Epithelial cell of umbilical artery (primary cell): ENCODE results near the gene N4BP3. TPM values are rescaled to one million over a fixed set of nuclear protein-coding genes. Genes with fewer than 3 reads are reported as not detected.

Source experiments
- total RNA-seq: library from RNA; depleted of rRNA; stranded (reverse); fragments of >200 nt; gene quantifications from 2 replicates; pipeline ENCODE4 v1.2.3, GENCODE V29; 2014

The N4BP3 gene, protein sequence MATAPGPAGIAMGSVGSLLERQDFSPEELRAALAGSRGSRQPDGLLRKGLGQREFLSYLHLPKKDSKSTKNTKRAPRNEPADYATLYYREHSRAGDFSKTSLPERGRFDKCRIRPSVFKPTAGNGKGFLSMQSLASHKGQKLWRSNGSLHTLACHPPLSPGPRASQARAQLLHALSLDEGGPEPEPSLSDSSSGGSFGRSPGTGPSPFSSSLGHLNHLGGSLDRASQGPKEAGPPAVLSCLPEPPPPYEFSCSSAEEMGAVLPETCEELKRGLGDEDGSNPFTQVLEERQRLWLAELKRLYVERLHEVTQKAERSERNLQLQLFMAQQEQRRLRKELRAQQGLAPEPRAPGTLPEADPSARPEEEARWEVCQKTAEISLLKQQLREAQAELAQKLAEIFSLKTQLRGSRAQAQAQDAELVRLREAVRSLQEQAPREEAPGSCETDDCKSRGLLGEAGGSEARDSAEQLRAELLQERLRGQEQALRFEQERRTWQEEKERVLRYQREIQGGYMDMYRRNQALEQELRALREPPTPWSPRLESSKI
- 28.1 and 30.2 TPM in 2 replicates for total RNA-seq

DNA sequence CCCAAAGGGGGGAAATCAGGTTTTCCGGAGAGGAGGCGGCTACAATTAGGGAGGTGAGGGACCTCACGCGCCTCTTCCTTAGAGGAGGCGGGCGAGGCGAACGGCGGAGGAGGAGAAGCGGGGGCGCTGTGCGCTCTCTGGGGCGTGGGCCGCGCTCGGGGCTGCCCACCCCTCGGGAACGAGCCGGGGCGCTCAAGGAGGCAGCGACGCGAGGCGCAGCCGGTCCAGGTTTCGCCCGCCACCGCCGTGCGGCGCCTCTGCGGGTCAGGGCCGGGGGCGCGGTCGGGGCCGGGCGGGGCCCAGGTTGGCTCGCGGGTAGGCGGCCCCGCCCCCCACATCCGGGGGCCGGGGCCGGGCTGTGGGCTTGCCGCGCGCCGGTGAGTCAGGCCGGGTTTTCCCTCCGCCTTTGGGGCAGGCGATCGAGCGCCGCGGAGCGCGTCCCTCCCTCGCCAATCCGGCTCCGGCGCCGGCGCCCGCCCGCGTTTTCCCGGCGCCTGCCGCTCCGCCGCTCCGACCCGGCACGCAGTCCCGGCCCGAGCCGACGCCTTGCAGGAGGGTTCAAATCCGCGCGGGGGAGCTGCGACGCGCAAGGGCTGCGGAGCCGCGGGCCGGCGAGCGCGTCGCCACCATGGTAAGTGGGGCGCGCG is at the start of gene N4BP3:
TSS of gene N4BP3 (plus strand) at position 392 of the 647 bp plus-strand sequence. CDS start 6,052 bp downstream, outside the sequence.

GRCh38 chr5:178130576-178131445 is 17.5 kb downstream of the N4BP3 start, which contains the start of gene RMND5B:
TSS of gene RMND5B (plus strand) at chr5:178131014. CDS start at chr5:178138120, 7,106 bp downstream.

DNA sequence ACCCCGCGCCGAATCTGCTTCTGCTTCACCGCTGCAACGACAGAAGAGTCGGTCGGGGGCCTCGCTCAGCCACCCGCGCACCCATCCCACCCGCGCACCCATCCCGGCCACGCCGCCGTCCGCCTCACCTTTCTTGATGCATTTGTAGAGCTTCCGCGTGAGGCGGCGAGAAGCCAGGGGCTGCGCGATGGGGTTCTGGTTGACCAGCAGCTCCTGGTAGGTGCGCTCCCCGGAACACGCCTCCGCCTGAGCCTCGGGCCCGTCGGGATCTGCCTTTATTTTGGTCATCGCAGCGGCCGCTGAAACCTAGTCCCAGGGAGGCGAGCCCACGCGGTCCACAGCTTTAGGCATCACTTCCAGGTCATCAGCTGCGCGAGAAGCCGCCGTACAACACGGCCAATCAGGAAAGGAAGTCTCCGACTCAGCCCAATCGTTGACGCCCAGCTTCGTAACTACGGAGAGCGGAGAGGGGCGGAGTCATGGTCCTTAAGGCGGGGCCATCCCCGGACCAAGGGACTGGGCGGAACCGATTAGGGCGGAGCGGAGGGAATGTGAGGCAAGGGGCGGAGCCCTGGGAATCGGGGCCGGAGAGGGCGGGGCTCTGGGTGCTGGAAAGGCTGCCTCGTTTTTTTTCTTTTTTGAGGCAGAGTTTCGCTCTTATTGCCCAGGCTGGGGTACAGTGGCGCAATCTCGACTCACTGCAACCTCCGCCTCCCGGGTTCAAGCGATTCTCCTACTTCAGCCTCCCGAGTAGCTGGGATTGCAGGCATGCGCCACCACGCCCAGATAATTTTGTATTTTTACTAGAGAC is 40.4 kb downstream of the N4BP3 start, which contains the start of gene NHP2:
TSS of gene NHP2 (minus strand) at position 356 of the 811 bp plus-strand sequence. CDS start at position 288, 68 bp downstream.

Other genes starting within 250 kb of the N4BP3 start
- gene PROP1, start 117.3 kb upstream of the N4BP3 start, total RNA-seq: not detected in 2 replicates
- 27.3 and 50.9 TPM in 2 replicates for gene RMND5B, start 17.5 kb downstream of the N4BP3 start, total RNA-seq
- 294 and 312 TPM in 2 replicates for gene NHP2, start 40.4 kb downstream of the N4BP3 start, total RNA-seq
- not detected in 2 replicates for gene GMCL2, start 73.8 kb downstream of the N4BP3 start, total RNA-seq
- gene HNRNPAB, start 91.0 kb downstream of the N4BP3 start, total RNA-seq: 82.5 and 116 TPM in 2 replicates
- gene PHYKPL, start 119.3 kb downstream of the N4BP3 start, total RNA-seq: 24.3 and 27.6 TPM in 2 replicates